NCI-H510A (cell line): ENCODE data around the gene ZNF689.
A peak's percentile ranks its signal among the peaks of the same experiment; 100 is the strongest.

Experiments used
- DNase-seq: peaks from one replicate; lab custom pipeline; 2025; lab: John Stamatoyannopoulos, UW

Gene ZNF689

DNA sequence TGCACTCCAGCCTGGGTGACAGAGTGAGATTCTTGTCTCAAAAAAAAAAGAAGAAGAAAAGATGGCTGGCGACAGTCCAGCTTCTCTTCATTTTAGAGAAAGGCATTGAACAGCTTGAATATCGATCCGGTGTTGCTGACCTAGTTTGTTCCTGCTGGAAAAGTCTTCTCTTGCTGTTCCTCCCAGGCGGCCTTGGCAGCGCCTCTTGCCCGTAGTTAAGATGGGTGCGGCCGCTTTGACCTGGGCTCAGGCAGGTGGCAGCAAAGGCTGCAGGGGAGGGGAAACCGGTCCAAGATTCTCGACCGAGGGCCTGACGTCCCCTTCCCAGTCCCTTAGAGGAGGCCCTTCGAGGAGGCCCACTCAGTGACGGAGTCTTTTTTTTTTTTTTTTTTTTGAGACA, 48.2 kb downstream of the ZNF689 start:
- no peak for DNase-seq

DNA sequence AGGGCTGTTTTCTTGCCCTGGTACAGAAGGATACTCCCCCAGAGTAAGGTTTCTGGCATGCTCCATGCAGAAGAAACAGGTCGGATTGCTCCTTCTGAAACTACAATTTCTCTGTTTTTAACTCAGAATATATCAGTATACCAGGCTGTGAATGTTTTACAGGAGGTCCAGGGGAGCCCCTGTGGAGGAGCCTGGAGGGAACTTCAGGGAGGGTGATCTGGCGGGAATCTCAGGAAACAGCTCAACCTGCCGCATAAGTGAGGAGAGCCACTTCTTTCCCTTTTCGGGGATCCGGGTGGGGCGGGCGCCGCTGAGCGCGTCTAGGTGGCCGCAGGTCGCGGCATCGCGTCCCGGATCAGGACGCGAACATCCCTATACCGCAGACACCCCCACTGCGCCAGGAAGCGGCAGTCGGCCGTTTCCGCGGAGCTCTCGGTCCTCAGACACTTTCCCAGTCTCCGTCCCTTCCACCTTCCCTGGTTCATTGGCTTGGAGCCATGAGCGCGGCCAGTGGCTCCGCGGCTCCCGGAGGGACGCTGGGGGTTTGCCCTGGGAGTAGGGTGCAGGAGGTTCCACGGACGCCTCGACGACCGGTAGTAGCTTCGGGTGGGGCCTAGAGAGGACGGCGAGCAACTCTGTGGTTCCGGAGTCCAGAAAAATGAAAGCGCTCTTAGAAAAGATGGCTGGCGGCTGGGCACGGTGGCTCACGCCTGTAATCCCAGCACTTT, 48.9 kb downstream of the ZNF689 start:
- DNase-seq = no peak

DNA sequence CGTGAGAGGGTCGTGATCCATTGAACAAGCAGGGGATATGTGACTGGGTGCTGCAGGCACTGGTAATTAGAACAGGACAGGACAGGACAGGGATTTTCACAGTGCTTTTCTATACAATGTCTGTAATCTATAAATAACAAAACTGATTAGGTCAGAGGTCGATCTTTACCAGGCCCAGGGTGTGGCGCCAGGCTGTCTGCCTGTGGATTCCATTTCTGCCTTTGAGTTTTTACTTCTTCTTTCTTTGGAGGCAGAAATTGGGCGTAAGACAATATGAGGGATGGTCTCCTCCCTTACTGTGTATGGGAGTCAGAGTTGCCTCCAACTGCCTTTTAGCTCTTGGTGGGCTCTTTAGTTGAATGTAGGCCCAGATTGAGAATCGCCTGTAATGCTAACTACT, 50.5 kb downstream of the ZNF689 start:
- DNase-seq = no peak

DNA sequence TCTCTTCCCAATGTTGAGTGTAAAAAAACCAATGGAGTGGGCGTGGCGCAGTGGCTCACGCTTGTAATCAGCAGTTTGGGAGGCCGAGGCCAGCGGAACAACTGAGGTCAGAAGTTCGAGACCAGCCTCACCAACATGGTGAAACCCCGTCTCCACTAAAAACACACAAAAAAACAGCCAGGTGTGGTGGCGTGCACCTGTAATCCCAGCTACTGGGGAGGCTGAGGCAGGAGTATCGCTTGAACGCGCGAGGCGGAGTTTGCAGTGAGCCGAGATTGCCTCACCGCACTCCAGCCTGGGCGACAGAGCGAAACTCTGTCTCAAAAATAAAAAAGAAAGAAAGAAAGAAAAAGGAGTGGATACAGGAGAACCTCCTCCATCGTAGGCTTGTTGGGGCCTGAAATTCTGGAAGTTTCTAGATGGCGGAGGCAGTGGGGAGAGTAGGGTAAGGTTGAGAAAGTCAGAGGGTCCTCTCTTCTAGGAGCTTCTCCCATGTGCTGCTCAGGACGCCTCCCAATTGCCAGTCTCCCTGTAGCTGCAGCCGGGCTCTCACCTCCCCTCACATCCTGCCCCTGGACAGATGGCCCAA, 51.3 kb downstream of the ZNF689 start:
- DNase-seq = no peak

DNA sequence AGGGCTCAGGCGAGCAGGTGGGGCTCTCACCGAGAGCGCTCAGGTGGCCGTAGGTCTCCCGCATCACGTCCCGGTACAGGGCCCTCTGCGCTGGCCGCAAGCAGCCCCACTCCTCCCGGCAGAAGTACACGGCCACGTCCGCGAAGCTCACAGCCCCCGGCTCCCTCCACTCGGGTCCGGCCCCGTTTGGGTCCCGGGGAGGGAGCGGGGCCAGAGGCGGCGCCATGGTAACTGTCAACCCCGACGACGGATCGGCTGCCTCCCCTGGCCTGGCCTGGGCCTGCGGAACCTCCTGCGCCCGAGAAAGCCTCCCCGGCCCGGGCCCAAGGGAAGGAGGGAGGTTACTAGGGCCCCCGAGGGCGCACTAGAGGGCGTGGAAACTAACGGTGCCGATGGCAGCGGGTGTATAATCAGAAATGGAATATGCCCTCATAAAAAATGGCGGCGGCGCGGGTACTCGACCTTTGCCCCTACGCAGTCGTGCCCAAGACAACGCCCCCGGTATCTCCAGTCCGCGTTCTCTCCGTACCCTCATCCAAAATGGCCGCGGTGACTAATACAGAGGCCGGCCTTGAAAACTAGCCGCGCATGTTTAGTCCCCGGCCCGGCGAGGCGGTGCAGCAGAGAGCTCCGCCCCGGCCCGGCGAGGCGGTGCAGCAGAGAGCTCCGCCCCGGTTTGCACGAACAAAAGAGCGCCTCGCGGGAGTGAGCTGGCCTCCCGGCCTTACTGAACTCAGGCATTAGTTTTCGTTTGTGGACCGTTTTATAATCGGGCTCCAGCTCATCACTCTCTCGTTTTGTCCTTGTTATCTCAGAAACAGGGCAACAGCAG, 52.0 kb downstream of the ZNF689 start, which contains the start of gene ZNF764:
Gene ZNF764, minus strand, starts transcription at position 418 of the 832 bp plus-strand sequence. Its CDS starts 192 bp downstream, at position 226.
- DNase-seq = peak; percentile 99

DNA sequence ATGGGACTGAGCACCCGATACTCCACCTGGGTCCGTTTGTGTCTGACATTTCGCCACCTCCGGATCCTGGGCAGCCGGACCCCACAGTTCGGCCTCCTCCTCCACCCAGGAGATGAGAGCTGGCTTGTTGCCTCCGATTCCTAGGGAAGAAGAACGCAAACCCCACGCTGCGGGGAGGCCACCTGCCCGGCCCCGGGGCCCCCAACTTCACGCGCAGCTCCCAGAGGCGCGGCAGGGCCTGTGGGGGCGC, 52.6 kb downstream of the ZNF689 start:
- DNase-seq = no peak

DNA sequence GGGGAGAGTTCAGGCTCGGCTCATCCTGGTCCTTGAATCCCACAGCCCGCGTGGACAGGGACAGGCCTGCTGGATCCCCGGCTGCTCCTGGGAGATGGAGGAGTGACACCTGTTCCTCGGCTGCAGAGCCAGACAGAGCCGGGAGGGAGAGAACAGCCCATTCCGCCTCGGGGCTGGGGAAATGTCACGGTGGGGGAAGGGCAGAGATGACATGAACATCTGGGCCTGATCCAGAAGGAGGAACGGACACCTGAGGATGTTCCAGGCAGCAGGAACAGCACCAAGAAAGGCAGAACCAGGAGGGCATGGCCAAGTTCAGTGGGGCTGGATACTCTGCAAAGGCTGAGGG, 54.1 kb downstream of the ZNF689 start:
- no peak for DNase-seq

DNA sequence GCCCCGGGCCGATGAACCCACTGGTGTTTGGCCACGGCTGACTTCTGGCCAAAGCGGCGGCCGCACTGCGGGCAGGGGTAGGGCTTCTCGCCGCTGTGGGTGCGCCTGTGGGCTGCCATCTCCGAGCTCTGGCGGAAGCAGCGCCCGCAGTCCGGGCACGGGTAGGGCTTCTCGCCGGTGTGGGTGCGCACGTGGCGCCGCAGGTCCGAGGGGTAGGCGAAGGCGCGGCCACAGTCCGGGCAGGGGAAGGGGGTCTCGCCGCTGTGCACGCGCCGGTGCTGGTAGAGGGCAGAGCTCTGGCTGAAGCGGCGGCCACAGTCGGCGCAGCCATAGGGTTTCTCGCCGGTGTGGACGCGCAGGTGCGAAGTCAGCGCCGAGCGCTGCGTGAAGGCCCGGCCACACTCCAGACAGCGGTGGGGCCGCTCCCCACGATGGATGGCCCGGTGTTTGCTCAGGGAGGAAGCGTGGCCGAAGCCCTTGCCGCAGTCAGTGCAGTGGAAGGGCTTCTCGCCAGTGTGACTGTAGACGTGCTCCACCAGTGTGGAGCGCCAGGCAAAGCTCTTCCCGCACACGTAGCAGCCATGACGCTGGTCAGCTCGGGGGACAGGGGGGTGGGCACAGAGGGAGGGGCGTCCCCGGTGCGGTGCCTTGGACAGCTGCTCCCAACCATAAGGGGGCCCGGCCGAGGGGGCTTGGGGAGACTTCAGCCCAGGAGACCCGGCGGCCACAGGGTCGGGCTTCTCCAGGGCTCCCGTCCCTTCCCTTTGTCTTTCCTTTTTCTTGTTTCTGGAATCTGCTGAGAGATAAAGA, 54.7 kb downstream of the ZNF689 start:
- DNase-seq = no peak

DNA sequence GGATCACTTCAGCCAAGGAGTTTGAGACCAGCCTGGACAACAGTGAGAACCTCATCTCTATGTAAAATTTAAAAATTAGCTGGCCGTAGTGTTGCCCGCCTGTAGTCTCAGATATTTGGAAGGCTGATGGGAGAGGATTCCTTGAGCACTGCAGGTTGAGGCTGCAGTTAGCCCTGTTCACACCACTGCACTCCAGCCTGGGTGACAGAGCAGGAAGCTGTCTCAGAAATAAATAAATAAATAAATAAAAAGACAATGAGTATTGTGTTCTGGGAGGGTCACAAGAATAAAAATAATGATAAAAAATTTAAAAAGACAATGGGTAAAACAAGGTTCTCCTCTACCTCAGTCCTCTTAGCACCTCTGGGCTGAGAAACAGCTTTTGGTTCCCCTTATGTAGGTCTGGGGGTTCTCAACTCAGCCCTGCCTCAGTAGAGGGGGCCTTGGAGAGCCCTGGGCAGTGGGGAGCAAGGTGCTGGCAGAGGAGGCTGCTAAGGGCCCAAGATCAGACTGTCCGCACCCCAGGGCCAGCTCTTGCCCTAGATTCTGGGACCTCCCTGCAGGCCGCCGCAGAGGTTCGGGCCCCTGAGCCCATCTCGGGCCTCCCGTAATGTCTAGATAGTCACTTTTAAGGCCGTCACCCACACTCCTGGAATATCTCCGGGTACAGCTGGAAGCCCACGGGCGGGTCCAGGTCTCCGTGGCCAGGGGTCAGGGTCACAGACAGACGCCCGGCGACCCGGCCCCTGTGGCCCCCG, 55.5 kb downstream of the ZNF689 start:
- DNase-seq = no peak

DNA sequence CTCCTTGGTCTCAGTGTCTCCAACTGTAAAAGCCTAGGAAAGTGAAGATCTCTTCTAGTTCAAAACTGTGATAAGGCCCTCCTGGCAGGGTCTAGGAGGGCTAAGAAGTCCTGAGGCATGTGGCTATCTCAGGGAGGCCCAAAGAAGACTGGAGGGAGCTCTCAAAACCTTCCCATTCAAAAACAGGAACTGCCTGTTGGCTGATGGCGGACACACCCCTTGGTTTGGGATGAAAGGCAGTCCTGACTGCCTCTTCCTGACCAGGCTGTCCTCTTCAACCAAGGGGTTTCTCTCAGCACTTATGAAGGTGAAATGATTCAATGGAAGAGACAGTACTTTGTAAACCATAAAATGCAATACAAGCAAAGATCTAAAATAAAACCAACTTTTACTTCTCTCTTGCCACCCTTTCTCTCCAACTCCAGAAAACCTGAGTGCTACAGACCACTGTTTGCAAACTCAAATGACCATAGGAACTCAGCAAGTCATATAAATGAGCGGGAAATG, 56.7 kb downstream of the ZNF689 start:
- DNase-seq = no peak

DNA sequence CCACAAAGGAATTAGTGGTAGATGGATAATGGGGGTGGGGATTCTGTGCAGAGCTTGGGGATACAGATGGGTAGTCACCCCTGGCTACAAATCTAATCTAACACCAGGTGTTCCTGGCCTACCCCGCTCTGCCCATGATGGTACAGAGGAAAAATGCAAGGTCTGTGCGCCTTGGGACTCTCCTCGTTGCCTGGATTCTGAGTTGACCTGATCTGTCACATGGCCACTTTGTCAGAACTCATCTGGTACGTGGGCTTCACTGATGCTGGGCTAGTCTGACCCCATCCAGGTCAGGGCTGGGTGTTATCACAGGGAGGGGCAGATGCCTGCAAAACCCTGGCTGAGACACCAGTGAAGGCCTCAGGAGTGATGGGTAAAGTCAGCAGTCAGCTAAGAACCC, 57.2 kb downstream of the ZNF689 start:
- DNase-seq = no peak
